ENCODE measurements around the gene DNER. TPM values are rescaled to one million over a fixed set of nuclear protein-coding genes. Genes with fewer than 3 reads are reported as not detected.

Gene DNER
- total RNA-seq, 2 donors from 2014 or later = 6.2 to 32.9 TPM

DNA sequence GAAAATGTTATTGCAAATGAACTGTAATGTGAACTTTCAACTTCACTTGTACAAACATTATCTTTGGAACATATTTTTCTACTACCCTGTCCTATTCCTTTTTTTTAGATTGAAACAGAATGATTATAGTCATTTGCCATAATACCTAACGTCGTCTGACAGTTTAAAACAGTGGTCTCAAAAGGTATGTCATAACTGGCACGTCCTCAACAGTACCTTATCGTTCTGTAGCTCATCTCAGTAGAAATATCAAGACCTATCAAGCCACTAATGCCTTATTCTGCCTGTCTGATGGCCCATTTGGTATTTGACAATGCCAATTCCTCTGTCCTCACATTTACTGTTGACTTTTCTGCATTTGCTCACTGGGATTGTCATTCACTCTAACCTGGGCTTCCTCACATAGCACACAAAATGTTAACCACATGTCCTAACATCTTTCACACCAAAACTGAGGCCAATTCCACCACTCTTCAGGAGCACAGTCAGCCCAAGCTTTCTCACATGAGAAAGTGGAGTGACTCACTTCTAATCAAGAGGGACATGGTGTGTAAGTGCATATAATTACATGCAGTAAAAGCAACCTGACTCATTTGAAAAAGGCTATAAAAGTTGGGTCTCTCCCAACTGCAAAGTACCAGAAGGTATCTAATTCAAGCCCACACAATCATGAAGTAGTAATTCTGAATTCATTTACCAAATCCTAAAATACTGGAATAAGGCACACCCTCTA lies 34.8 kb downstream of the DNER start:
- ATAC-seq = peak in 1 of 2 donors; percentile 34
- DNase-seq = no peak
- intact Hi-C loops (cut with DNase I) = no loop called here

DNA sequence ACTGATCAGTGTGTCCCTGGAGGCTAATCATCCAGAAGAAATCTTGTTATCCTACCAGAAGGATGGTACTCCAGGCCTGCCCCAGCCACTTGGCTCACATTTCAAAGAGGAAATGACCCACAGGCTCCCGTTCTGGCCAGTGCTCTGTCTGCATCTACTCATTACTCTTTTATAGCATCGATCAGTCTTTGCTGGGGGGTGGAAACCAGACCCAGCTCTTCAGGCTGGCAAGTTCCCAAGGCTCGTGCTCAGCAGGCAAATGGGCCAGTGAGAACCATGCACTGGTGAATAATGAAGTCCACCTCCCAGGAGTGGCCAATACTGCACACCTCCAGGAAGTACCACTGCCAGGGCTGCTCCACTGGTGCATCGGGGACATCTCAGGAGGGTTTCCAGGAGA lies 38.8 kb downstream of the DNER start:
- DNase-seq (no peak), ATAC-seq (peak in 1 of 2 donors; percentile 17)
- intact Hi-C loops (cut with DNase I) = no loop called here

DNA sequence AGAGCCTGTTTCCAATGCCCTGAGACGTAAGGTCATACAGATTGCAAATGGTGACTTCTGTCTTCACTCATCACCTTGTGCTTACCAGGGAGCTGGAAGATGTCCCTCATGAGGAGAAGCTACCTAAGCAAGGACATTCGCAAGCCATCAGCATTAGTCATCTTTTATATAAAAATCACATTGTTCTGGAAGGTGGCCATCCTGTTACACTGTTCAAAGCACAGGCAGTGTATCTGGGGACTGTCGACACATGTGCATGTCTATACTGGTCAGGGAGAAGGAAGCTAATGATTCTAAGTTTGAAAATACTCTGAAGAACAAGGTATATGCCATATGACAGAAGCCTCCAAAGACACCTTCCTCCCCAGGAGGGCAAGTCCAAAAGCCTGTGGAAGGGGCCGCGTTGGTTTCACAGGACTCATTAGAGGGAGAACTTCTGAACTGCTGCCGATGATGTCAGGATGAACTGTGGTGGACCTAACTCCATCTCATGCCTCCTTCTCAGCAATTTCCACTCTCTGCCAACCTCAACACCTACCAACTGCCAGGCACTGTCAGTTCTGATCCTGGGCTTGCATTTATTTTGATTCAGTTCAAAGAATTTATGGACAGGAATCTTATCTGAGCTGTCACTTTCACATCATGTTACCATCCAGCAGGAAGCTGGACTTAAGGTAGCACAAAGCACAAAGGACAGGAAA lies 39.4 kb downstream of the DNER start:
- peak; percentile 61 to 66 for ATAC-seq
- no peak for DNase-seq
- intact Hi-C loops (cut with DNase I) = no loop called here

GRCh38 chr2:229673676-229674075 lies 40.7 kb downstream of the DNER start:
- DNase-seq = no peak
- intact Hi-C loops (cut with DNase I) = no loop called here
- ATAC-seq = peak in 1 of 2 donors; percentile 48

DNA sequence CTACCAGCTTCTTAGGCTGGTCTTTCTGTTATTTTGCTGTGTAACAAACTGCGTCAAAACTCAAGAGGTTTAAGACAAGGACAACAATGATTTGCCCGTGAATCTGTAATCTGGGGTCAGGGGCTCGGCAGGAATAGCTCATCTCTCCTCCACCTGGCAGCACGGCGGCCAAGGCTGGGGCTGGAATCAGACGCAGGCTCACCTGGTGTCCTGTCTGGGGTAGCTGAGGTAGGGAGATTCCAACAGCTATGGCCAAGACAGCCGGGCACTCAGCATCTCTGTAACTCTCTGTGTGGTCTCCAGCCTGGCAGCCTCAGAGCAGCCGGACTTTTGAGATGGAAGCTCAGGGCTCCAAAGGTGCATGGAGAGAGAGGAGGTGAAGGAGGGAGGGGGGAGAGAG lies 42.3 kb downstream of the DNER start:
- DNase-seq = no peak
- ATAC-seq = no peak
- intact Hi-C loops (cut with DNase I) = no loop called here

- no peak for DNase-seq
- intact Hi-C loops (cut with DNase I) = no loop called here
These were observed 44.5 kb downstream of the DNER start for GRCh38 chr2:229669841-229670240.

GRCh38 chr2:229666811-229667210 lies 47.5 kb downstream of the DNER start:
- intact Hi-C loops (cut with DNase I) = no loop called here
- ATAC-seq = no peak
- no peak for DNase-seq

More at GRCh38 chr2:229669841-229670240, 44.5 kb downstream of the DNER start:
- ATAC-seq = no peak

- DNase-seq (no peak), ATAC-seq (no peak)
- intact Hi-C loops (cut with DNase I) = no loop called here
These were observed 49.2 kb downstream of the DNER start for GRCh38 chr2:229665158-229665557.

DNA sequence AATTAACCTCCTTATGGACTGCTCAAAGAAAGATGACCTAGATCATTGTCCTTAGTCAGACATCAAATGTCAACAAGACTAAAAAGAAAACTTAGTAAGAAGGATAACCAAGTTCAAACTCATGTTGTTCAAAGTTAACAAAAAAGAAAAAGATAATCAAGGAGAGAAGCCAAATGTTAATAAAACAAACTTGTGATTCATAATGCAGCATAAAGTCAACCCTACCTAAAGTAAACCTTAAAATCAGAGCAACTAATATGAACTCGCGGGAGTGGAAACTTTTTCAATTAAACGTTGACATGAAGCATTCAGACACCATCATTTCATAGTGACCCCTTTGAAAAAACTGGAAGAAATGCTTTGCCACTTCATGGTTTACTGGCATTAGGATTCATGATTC lies 52.9 kb downstream of the DNER start:
- DNase-seq (no peak), ATAC-seq (no peak)
- intact Hi-C loops (cut with DNase I) = no loop called here

DNA sequence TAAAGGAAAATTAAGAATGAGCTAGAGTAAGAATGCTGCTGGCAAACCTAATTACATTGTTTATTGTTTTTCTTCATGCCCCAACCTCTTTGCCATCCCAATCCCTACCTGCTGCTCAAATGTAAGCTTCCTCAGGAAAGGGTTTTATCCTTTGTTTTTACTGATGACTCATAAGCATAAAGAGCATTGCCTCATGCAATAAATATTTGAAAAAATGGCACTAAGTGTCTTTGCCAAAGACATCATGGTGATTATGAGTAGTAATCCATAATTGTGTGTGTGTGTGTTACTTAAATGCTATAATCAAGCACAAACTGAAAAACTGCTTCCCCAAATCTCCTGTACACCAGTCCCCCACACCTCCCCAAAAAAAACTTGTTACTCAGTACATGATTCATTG lies 53.4 kb downstream of the DNER start:
- DNase-seq (no peak), ATAC-seq (no peak)
- intact Hi-C loops (cut with DNase I) = no loop called here

DNA sequence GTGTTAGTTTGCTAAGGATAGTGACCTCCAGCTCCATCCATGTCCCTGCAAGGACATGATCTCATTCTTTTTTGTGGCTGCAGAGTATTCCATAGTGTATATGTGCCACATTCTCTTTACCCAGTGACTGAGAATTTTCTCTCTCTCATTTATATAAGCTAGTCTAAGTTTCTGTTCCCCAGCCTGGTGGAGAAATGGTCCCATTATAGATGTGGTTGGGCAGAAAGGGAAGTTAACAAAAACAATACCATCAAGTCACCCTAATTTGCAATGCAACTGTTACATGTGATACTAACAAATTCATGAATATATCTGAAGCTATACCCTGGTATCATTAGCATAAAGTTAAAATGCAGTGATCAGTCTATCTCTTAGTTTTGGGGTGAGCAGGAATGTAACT lies 54.0 kb downstream of the DNER start:
- DNase-seq = no peak
- intact Hi-C loops (cut with DNase I) = no loop called here
- ATAC-seq = no peak

DNA sequence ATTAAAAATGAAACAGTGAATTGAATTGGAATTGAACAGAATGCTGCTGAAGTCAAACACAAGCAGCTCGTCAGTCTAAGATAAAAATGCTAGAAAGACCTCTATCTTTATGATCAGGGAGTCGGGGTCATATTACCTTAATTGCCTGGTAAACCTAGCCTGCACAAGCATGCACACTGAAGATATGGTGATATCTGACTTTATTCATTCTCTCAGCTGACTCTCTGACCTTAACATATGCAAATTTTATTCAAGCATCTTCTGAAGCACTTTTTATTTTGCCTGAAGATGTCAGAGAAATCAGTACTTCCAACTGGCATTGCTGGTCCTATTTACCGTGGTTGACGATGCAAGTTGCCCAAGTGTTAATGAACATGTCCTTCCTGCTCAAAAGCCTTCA lies 56.4 kb downstream of the DNER start:
- intact Hi-C loops (cut with DNase I) = no loop called here
- DNase-seq (no peak), ATAC-seq (no peak)

- DNase-seq (no peak), ATAC-seq (no peak)
- intact Hi-C loops (cut with DNase I) = no loop called here
These were observed 59.9 kb downstream of the DNER start for GRCh38 chr2:229654437-229654836.

- intact Hi-C loops (cut with DNase I) = no loop called here
- DNase-seq (no peak), ATAC-seq (no peak)
These were observed 60.8 kb downstream of the DNER start for GRCh38 chr2:229653531-229653930.

- intact Hi-C loops (cut with DNase I) = no loop called here
- ATAC-seq (no peak), DNase-seq (no peak)
These were observed 61.6 kb downstream of the DNER start for GRCh38 chr2:229652796-229653195.

- intact Hi-C loops (cut with DNase I) = no loop called here
- ATAC-seq (no peak), DNase-seq (no peak)
These were observed 63.5 kb downstream of the DNER start for GRCh38 chr2:229650901-229651300.

GRCh38 chr2:229650059-229650458 lies 64.3 kb downstream of the DNER start:
- DNase-seq = no peak
- intact Hi-C loops (cut with DNase I) = no loop called here
- no peak for ATAC-seq

DNA sequence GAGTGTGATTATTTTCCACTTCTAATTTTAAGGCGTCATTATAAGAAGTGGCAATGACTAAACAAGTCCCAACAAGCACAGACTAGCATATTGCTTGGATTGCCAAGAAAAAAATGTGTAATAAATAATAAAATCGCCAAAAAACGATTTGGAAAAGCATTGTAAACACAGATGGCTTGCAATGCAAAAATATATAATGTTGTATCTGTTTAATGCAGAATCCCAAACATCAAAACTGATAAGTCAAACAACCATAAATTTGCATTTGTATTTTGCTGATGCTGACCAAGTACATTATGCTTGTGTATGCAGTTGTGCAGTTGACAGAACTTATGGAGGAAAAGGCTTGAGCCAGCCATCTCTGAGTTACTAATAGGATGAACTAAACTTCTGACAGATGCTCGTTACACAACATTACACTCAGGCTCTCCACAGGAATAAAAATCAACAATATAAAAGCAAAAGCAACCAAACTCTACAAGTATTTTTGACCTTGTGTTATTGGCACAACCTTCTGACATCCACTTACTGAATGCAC lies 68.1 kb downstream of the DNER start:
- no peak for ATAC-seq
- intact Hi-C loops (cut with DNase I) = no loop called here
- no peak for DNase-seq

DNA sequence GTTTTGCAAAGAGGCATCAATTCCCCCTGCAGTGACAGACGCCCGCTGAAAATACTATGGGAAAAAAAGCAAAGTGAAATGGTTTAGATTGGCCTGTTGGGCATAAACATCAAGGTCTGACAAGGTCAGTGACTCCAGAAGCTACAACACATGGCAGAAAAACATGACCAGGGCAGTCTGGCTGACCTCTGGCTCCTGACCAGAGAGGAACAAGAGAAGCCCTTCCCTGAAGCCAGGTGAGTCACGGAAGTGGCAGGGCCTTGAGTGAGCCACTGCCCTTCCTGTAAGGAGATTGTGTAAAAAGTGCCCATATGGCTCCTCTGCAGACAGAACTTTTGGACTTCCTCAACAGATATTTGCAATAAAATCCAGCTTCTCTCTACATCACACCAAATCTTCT lies 72.0 kb downstream of the DNER start:
- no peak for ATAC-seq
- no peak for DNase-seq
- intact Hi-C loops (cut with DNase I) = no loop called here

- DNase-seq (no peak), ATAC-seq (no peak)
- intact Hi-C loops (cut with DNase I) = no loop called here
These were observed 72.7 kb downstream of the DNER start for GRCh38 chr2:229641676-229642075.

DNA sequence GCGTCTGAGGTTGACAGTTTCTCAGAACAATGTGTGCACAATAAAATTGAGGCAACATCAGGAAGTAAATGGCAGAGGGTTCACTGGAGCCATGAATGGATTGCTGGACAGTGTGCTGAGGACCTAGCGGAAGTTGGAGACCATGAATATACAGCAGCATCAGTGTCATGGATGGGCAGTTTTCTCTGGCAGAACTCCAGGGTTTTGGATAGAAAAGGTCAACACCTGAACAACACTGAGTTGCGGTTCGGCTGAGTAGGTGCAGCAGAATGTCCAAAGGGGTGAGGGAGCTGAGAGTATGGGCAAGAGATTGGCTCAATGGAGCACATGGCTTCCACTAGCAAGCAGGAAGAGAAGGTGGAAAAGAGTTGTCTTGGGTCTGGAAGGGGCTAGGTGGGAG lies 73.7 kb downstream of the DNER start:
- no peak for ATAC-seq
- no peak for DNase-seq
- intact Hi-C loops (cut with DNase I) = no loop called here

Data from left cardiac atrium (tissue), 4 donors.